Esophagus muscularis mucosa (tissue), 4 donors: ENCODE measurements around the gene NRXN2. TPM values are rescaled to one million over a fixed set of nuclear protein-coding genes. Genes with fewer than 3 reads are reported as not detected.

Source experiments
- DNase-seq: peaks from one replicate; pipeline ENCODE4 v3.0.0-alpha.2; 2017; ENCODE audit errors: extremely low spot score
- H3K27ac ChIP-seq, 4 donors: fragments of 200-600 bp; sonication (generic); replicated peaks in 1 of 4; 1 replicate in 3 of 4; 2 replicates in 1 of 4; pipeline ENCODE4 v1.5.1; 2016 to 2019; ENCODE audit warnings: mild to moderate bottlenecking in 1 of 4
- H3K27me3 ChIP-seq, 4 donors: fragments of 200-600 bp; sonication (generic); one replicate each; pipeline versions ENCODE4 v1.5.1 to v1.6.0; 2016 to 2019
- H3K36me3 ChIP-seq, 4 donors: fragments of 200-600 bp; sonication (generic); one replicate each; pipeline ENCODE4 v1.5.1; 2016 to 2019
- H3K4me1 ChIP-seq, 4 donors: fragments of 200-600 bp; sonication (generic); one replicate each; pipeline ENCODE4 v1.5.1; 2016 to 2019
- H3K4me3 ChIP-seq, 4 donors: fragments of 200-600 bp; sonication (generic); 1 replicate in 2 of 4; 2 replicates in 2 of 4; pipeline ENCODE4 v1.5.1; 2016 to 2019; ENCODE audit warnings: mild to moderate bottlenecking in 4 of 4, moderate library complexity in 1 of 4
- H3K9me3 ChIP-seq, 4 donors: fragments of 200-600 bp; sonication (generic); 1 replicate in 3 of 4; 2 replicates in 1 of 4; pipeline ENCODE4 v1.5.1; 2016 to 2019
- EP300 ChIP-seq: sonication (generic); formaldehyde crosslinking; IDR thresholded peaks from one replicate; pipeline ENCODE4 v1.6.1; 2017; ENCODE audit warnings: antibody characterized with exemption
- POLR2A ChIP-seq: fragments of 450-650 bp; IDR thresholded peaks from one replicate; pipeline ENCODE4 v1.6.1; 2017; ENCODE audit warnings: antibody characterized with exemption, moderate library complexity, mild to moderate bottlenecking, low read depth
- POLR2AphosphoS5 ChIP-seq, 2 donors: sonication (generic); formaldehyde crosslinking; IDR thresholded peaks; one replicate each; pipeline ENCODE4 v1.6.1; 2017; ENCODE audit warnings: antibody characterized with exemption in 2 of 2
- WGBS: methylation state at CpG from one replicate; pipeline ENCODE4 v1.1.5; 2018; 5-methylcytosine and 5-hydroxymethylcytosine counted together
- intact Hi-C: fragments of 100-400 bp; cut with DNase I; formaldehyde crosslinking; loops from one replicate; pipeline ENCODE4 v1.15.1; 2023
- total RNA-seq, 4 donors: library from RNA; depleted of rRNA; stranded (reverse); fragments of >200 nt; gene quantifications; one replicate each; pipeline versions ENCODE4 v1.1.0 to v1.2.1, GENCODE V29; 2016
- TF ChIP-seq, protein P1 (sequence below), 3 experiments: fragments of 200-600 bp in 2 of 3; fragments of 450-650 bp in 1 of 3; sonication (generic) in 2 of 3; IDR thresholded peaks; one replicate each; pipeline ENCODE4 v1.5.1; 2017 to 2019; ENCODE audit warnings: antibody characterized with exemption in 3 of 3, mild to moderate bottlenecking in 2 of 3, moderate library complexity in 1 of 3

Gene NRXN2
- total RNA-seq, 4 donors from 2014 or later: 2.1 to 12.9 (median 4.3) TPM

- Histone ChIP-seq H3K9me3 (no peaks in the 10 kb centered on the region), H3K4me3 (no peak overlapping the region), H3K27ac (peak overlapping the region in 3 of 4 donors; percentile 24 to 88 (median 69)), H3K4me1 (peaks cover 50 to 82% (median 73%) of the 10 kb centered on the region in 4 donors), H3K27me3 (no peaks in the 10 kb centered on the region), H3K36me3 (peaks cover 92 to 100% (median 99%) of the 10 kb centered on the region in 4 donors)
- TF ChIP-seq, protein P1, sequence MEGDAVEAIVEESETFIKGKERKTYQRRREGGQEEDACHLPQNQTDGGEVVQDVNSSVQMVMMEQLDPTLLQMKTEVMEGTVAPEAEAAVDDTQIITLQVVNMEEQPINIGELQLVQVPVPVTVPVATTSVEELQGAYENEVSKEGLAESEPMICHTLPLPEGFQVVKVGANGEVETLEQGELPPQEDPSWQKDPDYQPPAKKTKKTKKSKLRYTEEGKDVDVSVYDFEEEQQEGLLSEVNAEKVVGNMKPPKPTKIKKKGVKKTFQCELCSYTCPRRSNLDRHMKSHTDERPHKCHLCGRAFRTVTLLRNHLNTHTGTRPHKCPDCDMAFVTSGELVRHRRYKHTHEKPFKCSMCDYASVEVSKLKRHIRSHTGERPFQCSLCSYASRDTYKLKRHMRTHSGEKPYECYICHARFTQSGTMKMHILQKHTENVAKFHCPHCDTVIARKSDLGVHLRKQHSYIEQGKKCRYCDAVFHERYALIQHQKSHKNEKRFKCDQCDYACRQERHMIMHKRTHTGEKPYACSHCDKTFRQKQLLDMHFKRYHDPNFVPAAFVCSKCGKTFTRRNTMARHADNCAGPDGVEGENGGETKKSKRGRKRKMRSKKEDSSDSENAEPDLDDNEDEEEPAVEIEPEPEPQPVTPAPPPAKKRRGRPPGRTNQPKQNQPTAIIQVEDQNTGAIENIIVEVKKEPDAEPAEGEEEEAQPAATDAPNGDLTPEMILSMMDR (IDR thresholded peaks at IDR 0.05): no peak
- peak in 1 of 2 donors; percentile 6 for TF ChIP-seq POLR2AphosphoS5 (IDR thresholded peaks at IDR 0.05)
- DNase-seq: no peak
- intact Hi-C loops: no loop called here
- 88% methylated on average over 6 of the region's 6 CpGs for WGBS
These were observed 46.3 kb upstream of the NRXN2 start for GRCh38 chr11:64769283-64769682.

- Histone ChIP-seq H3K4me1 (peaks cover 50 to 82% (median 73%) of the 10 kb centered on the region in 4 donors), H3K36me3 (peaks cover 84 to 100% (median 98%) of the 10 kb centered on the region in 4 donors), H3K4me3 (no peak overlapping the region), H3K9me3 (no peaks in the 10 kb centered on the region), H3K27me3 (no peaks in the 10 kb centered on the region), H3K27ac (peak overlapping the region; percentile 69 to 88 (median 80))
- TF ChIP-seq POLR2A: no peak
- TF ChIP-seq, protein P1 (IDR thresholded peaks at IDR 0.05): no peak
- TF ChIP-seq POLR2AphosphoS5 (IDR thresholded peaks at IDR 0.05): no peak
- no peak for TF ChIP-seq EP300
- intact Hi-C loops: no loop called here
- WGBS: 78% methylated on average over 6 of the region's 6 CpGs
- DNase-seq: no peak
These were observed 45.3 kb upstream of the NRXN2 start for GRCh38 chr11:64768300-64768694.

DNA sequence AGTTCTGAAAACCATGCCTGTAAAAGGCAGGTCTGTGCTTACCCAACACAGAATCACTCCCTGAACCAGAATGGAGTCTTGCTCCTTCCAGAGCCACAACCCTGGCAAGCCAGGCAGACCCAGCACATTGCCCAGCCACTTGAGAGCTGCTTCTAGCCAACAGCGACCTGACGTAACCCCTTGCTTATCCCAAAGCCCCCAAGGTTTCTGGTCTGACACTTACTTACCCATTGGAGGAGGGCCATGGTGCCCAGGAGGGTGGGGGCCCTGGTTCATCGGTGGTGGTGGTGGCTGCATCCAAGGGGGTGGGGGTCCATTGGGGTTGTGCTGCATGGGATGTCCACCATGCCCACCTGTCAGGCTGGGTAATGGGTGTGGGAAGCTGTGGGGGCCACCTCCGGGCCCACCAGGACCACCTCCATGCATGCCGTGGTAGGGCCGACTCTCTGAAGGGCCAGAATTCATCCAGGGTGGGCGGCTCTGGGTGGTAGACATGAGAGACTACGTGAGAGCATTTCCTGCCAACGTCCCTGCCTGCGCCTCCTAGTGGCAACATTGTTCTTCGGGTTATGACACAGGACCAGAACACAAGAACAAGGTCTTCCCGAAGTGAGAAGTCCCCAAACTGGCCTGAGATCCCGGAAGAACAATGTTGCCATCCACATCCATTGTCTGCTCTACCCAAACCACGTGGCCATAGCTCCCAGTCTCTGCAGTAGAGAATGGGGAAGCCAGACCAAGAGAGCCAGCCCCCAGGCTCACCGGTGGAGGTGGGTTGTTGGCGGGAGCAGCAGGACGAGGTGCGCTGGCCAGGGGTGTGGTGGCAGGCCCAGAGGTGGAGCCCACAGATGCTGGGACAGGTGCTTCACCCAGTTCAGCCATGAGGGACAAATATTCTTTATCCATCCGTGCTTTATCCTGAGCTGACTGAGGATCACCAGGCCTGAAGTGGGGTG is 44.6 kb upstream of the NRXN2 start:
- Histone ChIP-seq H3K9me3 (no peaks in the 10 kb centered on the region), H3K27ac (peak overlapping the region; percentile 69 to 88 (median 80)), H3K4me3 (no peak overlapping the region), H3K36me3 (peaks cover 80 to 100% (median 97%) of the 10 kb centered on the region in 4 donors), H3K4me1 (peaks cover 50 to 82% (median 73%) of the 10 kb centered on the region in 4 donors), H3K27me3 (no peaks in the 10 kb centered on the region)
- no peak for DNase-seq
- WGBS: 52% methylated on average over 11 of the region's 19 CpGs
- TF ChIP-seq EP300 (no peak), POLR2AphosphoS5 (IDR thresholded peaks at IDR 0.05) (peak in 1 of 2 donors; percentile 25)
- TF ChIP-seq, protein P1 (IDR thresholded peaks at IDR 0.05): peak; percentile 70 to 82 (median 76)
- intact Hi-C loops: no loop called here

GRCh38 chr11:64766881-64767280 is 43.9 kb upstream of the NRXN2 start:
- no peaks in the 10 kb centered on the region for H3K9me3 ChIP-seq
- no peak overlapping the region for H3K4me3 ChIP-seq
- TF ChIP-seq EP300: no peak
- TF ChIP-seq POLR2A: no peak
- TF ChIP-seq, protein P1 (IDR thresholded peaks at IDR 0.05): no peak
- no peak for TF ChIP-seq POLR2AphosphoS5 (IDR thresholded peaks at IDR 0.05)
- DNase-seq: no peak
- peaks cover 50 to 82% (median 73%) of the 10 kb centered on the region in 4 donors for H3K4me1 ChIP-seq
- no peaks in the 10 kb centered on the region for H3K27me3 ChIP-seq
- H3K27ac ChIP-seq: peak overlapping the region; percentile 69 to 88 (median 80)
- intact Hi-C loops: no loop called here
- H3K36me3 ChIP-seq: peaks cover 73 to 100% (median 95%) of the 10 kb centered on the region in 4 donors
- WGBS: 84% methylated on average over 10 of the region's 11 CpGs
